HK-2 (cell line): ENCODE data around the gene FFAR3.
"Not testable (repeated sequence)": the region's sequence is repeated elsewhere in the genome, so short reads cannot be mapped to it uniquely, and the experiment has no call there.

ENCODE experiments used
- DNase-seq: peaks from one replicate; pipeline ENCODE4 v3.0.0-alpha.2; 2018; ENCODE audit not compliant: unreplicated experiment

Gene FFAR3

DNA sequence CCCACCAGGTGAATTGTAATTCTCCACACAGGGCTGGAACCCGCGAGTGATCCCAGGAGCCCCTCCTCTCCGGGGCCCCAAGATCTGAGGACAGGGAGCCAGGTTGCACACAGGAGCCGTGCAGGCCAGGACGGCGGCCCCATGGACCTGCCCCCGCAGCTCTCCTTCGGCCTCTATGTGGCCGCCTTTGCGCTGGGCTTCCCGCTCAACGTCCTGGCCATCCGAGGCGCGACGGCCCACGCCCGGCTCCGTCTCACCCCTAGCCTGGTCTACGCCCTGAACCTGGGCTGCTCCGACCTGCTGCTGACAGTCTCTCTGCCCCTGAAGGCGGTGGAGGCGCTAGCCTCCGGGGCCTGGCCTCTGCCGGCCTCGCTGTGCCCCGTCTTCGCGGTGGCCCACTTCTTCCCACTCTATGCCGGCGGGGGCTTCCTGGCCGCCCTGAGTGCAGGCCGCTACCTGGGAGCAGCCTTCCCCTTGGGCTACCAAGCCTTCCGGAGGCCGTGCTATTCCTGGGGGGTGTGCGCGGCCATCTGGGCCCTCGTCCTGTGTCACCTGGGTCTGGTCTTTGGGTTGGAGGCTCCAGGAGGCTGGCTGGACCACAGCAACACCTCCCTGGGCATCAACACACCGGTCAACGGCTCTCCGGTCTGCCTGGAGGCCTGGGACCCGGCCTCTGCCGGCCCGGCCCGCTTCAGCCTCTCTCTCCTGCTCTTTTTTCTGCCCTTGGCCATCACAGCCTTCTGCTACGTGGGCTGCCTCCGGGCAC lies 6.7 kb upstream of the FFAR3 start:
- no peak for DNase-seq

DNA sequence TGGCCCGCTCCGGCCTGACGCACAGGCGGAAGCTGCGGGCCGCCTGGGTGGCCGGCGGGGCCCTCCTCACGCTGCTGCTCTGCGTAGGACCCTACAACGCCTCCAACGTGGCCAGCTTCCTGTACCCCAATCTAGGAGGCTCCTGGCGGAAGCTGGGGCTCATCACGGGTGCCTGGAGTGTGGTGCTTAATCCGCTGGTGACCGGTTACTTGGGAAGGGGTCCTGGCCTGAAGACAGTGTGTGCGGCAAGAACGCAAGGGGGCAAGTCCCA lies 6.1 kb upstream of the FFAR3 start:
- DNase-seq, result no peak

DNA sequence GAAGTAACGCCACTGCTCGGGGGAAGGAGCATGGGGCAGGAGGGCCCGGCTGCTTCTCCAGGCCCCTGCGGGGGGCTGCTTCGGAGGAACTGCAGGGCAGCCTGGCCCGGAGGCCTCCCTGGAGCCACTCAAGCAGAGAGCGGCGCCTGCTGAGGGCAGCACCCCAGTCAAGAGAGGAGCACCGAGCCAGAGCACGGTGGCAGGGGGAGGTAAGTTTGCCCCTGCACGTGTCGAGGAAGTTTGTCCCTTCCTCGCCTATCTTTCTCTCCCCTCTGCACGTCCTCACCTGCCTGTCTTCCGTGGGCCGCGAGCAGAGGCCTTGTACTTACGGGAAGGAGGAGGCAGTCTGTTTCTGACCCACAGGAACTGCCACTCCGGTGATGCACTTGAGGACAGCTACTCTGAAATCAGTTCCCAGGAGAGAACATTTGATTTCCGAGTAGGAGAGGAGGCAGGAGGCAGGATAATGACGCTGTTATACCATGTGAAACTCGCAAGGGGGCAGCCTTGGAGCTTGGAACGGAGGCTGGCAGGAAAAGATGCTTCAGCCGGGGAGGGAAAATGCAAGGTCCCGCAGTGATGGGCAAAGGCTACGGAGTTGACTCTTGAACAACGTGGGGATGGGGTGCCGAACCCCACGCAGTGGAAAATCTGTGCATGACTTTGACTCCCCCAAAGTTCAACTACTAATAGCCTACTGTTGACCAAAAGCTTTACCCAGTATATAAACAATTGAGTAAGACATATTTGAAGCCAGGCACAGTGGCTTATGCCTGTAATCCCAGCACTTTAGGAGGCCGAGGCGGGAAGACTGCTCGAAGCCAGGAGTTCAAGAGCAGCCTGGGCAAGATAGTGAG lies 5.6 kb upstream of the FFAR3 start:
- DNase-seq, result peak; percentile 63

DNA sequence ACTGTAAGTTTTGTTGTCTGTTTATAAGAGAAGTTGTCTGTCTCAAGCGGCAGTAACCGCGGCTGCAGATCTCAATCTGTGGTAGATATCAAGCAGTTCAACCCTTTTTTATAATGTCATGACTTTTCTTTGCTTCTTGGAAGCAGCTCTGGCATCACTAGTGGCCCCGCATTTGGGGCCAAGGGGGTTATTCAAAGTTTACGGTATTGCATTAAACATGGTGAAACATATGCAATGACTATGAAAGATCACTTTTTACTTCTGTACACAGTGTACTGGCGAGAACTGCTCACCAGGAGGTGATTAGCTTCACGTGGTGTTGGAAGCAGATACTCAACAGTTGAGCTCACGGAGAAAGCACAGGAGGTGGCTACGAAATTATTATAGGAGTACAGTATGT lies 4.6 kb upstream of the FFAR3 start:
- no peak for DNase-seq

DNA sequence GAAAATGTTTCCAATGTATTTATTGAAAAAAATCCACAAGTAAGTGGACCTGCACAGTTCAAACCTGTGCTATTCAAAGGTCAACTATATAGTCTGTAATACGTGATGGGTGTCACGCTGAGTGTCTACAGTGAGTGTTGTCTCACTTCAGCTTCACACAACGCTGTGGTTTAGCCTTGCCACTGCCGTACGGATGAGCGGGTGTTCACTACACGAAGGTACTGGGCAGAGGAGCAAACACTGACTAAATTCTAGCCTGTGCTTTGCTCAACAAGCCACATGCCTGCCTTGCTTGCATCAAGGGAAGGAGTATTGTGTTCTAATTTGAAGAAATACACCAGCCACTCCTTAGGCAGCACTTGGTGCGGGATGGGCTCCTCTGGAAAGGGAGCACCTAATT lies 3.4 kb upstream of the FFAR3 start:
- no peak for DNase-seq

DNA sequence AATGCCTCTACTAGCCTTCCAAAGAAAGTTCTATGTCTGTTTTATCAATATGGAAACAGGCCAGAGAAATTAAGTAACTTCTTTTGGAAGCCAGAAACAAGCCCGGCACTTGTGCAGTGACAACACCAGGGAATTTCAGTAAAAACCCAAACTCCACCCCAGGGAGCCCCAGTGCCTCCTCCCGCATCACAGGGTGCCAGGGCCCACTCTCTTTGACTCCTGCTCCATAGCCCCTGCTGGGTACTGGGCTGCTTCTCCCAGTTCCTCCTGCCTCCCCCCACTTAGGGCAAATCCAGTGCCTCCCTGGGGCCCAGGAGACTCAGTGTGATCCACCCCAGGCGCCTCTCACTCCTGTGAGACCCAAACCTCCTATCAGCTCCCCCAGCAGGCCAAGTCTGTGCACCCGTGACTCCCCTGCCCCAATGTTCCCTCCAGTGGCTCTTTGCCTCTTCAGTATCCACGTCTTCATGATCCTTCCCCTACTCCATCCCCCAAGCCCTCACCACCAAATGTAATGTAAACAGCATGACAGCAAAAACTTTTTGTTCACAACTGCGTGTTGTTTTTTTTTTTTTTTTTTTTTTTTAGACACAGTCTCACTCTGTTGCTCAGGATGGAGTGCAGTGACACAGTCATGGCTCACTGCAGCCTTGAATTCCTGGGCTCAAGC lies 2.3 kb upstream of the FFAR3 start:
- no peak for DNase-seq

DNA sequence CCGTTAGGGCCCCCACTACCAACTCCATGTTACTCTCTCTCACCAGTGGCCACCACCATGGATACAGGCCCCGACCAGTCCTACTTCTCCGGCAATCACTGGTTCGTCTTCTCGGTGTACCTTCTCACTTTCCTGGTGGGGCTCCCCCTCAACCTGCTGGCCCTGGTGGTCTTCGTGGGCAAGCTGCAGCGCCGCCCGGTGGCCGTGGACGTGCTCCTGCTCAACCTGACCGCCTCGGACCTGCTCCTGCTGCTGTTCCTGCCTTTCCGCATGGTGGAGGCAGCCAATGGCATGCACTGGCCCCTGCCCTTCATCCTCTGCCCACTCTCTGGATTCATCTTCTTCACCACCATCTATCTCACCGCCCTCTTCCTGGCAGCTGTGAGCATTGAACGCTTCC lies 574 bp downstream of the FFAR3 start:
- DNase-seq, result not testable (repeated sequence)

DNA sequence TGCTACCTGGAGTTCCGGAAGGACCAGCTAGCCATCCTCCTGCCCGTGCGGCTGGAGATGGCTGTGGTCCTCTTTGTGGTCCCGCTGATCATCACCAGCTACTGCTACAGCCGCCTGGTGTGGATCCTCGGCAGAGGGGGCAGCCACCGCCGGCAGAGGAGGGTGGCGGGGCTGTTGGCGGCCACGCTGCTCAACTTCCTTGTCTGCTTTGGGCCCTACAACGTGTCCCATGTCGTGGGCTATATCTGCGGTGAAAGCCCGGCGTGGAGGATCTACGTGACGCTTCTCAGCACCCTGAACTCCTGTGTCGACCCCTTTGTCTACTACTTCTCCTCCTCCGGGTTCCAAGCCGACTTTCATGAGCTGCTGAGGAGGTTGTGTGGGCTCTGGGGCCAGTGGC lies 1.1 kb downstream of the FFAR3 start:
- DNase-seq, result not testable (repeated sequence)

DNA sequence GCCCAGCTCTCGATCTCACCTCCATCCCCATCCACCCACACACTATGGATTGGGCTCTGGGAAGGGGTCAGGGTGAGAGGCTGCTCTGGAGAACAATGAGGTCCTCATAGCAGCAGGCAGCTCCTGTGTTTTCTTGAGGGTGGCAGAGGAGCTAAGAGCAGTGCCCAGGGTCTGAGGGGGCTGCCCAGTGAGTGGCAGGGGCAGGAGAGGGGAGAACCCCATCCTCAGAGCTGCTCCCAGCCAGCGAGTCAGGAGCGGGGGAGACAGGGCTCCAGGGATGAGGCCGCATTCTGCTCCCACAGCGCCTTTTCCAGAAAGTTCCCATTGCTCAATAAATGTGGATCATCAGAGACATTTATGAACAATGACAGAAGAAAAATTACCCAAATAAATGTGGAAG lies 1.8 kb downstream of the FFAR3 start:
- DNase-seq, result not testable (repeated sequence)

DNA sequence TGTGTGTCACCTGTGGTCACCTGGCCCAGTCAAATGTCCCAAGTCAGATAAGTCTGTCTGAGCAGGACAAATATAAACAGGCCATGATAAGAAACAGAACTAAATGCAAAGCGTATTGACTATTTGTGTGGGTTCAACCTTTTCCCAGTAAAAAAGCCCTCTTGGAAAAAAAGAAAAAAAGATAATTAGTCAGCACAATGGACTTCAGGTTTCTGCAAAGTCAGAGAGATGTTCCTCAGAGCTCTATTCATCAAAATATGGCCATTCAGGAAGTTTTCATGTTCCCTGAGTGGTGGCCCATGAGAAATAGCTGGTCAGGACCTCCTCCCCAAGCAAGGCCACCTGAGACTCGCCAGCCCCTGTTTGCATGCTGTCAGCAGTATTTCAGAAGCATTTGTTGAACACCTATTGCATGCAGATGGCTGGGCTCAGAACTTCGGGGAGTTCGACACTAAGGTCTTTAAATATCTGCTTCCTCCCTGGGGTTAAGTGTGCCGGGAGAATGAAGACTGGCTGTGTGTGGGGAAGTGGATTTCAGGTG lies 2.7 kb downstream of the FFAR3 start:
- DNase-seq, result no peak

DNA sequence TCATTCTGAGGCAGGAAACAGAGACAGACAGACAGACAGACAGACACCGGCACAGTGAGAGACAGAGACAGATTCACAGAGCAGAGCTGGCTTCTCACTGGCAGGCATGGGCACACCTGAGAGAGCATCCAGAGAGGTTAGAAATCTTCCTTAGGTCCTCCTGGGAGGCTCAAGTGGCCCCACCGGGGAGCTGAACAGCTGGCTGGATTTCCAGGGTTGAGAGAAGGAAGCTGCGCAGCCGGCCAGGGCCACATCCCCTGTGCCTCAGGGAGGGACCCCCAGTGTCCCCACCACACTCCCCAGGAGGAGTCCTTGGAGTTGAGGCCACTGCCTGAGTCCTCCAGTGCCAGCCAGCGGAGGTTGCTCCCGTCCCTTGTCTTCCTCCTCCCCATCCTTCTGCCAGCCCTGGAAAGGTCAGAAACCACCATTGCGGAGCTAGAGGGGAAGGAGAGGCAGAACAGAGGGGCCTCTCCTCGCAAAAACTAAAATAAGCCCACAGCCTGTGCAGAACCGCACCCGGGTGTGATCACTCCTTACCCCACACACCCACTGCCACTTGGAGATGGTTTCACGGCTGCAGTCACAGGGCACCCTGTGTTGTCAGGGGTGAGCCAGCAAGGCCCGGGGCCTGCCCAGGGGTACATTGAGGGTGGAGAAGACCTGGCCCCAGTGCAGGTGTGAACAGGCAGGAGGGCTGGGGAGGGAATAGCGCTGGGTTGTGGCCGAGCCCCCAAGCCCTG lies 4.2 kb downstream of the FFAR3 start:
- DNase-seq, result no peak

DNA sequence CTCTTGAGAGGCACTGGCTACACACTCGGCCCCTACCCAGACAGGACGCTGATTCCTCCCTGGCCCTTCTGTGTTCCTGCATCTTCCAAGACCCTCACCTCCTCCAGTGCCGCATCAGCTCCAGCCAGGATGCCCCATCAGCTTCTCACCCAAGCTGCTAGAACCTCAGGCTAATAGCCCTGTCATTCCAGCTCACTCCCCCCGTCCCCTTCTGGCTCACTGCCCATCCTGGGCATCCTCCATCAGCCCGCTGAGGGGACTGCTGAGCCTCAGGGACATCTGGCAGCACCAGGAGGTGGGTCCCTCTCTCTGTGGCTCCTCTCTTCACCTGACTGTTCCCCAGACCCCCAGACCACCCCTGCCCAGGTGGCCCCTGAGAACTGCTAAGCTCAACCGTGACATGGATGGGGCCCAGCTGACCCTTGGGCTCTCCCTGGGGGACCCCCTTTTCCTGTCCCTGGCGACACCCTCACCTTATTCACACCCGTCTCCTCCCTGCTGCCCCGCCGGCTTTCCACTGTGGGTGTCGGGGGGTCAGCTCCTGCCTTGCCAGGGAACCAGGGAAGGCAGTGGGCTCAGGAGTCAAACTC lies 4.8 kb downstream of the FFAR3 start:
- no peak for DNase-seq

DNA sequence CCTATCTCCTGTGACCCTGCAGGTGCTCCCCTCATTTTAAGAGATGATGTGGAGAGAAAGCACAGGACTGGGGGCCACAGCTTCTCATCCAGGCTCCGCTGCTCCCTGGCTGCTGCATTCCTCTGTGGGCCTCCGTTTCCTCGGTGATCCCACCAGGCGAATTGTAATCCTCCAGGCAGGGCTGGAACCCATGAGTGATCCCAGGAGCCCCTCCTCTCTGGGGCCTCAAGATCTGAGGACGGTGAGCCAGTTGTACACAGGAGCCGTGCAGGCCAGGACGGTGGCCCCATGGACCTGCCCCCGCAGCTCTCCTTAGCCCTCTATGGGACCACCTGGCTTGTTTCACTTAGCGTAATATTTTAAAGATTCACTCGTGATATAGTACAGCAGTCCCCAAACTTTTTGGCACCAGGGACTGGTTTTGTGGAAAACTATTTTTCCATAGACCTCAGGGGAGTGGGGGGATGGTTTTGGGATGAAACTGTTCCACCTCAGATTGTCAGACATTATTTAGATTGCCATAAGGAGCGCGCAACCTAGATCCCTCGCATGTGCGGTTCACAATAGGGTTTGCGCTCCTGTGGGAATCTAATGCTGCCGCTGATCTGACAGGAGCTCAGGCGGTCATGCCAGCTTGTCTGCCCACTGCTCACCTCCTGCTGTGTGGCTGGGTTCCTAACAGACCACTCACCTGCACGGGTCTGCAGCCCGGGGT lies 5.6 kb downstream of the FFAR3 start:
- no peak for DNase-seq

DNA sequence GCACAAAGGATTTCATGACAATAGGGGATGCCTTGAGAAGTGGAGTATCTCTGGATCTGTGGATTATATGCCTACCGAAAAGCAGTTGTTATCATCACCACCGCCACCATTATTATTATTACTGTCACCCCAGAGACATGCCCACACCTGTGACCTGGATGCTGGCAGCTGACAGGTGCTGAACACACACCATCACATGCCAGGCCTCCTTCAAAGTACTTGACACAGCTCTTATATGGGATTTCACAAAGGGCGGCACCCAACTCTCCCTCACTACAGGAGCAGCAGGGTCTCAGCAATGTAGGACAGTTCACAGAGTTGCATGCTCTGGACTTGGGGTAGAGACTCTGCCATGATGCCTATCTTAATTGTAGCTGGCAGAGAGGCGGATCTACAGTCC lies 7.0 kb downstream of the FFAR3 start:
- DNase-seq, result no peak

DNA sequence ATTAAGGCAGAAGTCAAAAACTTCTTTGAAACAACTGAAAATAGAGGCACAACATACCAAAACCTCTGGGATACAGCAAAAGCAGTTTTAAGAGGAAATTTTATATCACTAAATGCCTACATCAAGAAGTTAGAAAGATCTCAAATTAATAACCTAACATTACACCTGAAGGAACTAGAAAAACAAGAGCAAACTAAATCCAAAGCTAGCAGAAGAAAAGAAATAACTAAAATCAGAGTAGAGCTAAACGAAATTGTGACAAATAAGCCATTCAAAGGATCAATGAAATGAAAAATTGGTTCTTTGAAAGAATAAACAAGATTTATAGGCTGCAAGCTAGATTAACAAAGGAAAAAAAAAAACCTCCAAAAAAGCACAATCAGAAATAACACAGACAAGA lies 10.1 kb downstream of the FFAR3 start:
- no peak for DNase-seq

DNA sequence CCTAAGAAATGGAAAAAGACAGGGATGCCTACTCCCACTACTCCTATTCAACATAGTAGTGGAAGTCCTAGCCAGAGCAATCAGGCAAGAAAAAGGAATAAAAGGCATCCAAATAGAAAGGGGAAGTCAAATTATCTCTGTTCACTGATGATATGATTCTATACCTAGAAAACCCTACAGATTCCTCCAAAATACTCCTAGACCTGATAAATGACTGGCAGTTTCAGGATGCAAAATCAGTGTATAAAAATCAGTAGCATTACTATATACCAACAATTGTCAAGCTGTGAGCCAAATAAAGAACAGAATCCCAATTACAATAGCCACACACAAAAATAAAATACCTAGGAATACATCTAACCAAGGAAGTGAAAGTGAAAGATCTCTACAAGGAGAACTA lies 11.3 kb downstream of the FFAR3 start:
- DNase-seq, result no peak

DNA sequence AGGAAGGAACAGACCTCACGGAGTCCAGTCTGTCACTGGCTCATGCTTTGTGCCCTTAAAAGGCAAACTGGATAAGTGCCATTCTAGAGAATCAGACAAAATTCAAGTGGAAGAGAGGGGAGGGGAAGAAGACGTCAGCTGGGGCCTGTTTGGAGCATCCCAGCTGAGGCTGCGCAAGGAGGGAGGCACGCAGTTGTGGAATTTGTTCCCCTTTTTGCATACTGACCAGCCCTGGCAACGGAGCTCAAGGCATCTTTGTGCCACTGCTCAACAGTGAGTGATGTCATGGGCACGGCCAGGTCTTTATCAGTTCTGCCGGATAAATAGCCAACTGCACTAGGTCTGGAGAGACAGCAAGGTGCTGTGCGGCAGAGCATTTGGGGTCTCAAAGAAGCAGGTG lies 12.5 kb downstream of the FFAR3 start, which contains the start of gene GPR42:
GPR42 (plus strand) TSS at position 347 of the 400 bp plus-strand sequence. CDS start 292 bp downstream, outside the sequence.
- DNase-seq, result no peak

DNA sequence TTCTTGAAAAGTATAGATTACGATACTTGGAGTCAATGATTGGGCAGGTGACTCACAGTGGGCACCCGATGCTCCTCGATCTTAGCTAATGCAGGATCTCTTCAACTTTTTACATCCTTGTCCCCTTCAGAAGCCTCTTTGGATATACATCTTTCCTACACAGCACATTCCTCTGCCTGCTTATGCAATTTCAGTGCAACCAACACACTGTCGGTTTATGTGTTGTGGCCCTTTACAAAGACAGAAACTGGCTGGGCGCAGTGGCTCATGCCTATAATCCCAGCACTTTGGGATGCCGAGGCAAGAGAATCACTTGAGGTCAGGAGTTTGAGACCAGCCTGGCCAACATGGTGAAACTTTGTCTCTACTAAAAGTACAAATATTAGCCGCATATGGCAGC lies 15.2 kb downstream of the FFAR3 start:
- DNase-seq, result no peak

DNA sequence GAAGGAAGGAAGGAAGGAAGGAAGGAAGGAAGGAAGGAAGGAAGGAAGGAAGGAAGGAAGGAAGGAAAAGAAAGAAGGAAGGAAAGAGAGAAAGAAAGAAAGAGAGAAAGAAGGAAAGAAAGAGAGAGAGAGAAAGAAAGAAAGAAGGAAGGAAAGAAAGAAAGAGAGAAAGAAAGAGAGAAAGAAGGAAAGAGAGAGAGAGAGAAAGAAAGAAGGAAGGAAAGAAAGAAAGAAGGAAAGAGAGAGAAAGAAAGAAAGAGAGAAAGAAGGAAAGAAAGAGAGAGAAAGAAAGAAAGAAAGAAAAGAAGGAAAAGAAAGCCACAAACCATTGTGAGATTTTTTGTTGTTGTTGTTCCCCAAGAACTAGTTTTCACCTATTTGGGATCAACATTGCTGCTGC lies 15.8 kb downstream of the FFAR3 start:
- not testable (repeated sequence) for DNase-seq

DNA sequence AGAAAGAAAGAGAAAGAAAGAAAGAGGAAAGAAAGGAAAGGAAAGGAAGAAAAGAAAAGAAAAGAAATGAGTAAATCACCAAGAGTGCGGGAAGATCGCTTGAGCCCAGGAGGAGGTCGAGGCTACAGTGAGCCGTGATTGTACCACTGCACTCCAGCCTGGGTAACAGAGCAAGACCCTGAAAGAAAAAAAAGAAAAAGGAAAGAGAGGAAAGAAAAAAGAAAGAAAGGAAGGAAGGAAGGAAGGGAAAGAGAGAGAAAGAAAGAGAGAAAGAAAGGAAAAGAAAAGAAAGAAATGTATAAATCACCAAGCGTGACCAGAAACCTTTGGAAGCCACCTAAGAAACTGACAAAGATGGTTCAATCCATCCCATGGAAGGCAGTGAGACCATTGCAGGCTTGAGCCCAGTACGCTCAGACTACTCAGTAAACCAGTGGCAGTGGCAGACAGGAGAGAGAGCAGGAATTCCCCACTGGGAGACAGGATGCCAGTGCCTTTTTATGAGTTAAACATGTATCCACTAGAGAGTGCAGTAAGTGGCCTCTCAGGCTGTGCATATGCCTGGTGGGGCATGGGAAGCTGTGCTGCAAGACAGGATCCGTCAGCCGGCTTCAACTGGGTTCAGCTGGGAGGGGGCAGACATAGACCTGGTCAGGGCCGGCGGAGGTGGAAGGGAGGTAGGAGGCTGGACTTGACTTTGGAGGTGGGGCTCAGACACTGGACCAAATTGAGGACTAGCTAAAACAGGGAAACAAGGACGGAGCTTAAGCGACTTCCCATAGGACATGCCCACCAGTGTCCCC lies 17.4 kb downstream of the FFAR3 start:
- DNase-seq, result no peak
